SU-DHL-6 (cell line): Measurements from ENCODE around the gene CASD1.

Experiments
- H2AFZ ChIP-seq: fragments of 200-600 bp; sonication (generic); 2 replicates; pipeline ENCODE4 v1.6.1; 2014; ENCODE audit warnings: low read depth, mild to moderate bottlenecking, moderate library complexity, mixed read lengths, antibody characterized with exemption, low read length; ENCODE audit not compliant: severe bottlenecking
- H3F3A ChIP-seq: fragments of 200-600 bp; shearing (Covaris generic); 2 replicates; pipeline ENCODE4 v1.6.0; 2016; ENCODE audit warnings: antibody characterized with exemption, mild to moderate bottlenecking; ENCODE audit not compliant: insufficient read depth
- H3K27ac ChIP-seq: fragments of 200-600 bp; sonication (generic); 2 replicates; pipeline ENCODE4 v1.5.1; 2016; ENCODE audit warnings: low read depth, mild to moderate bottlenecking, low read length, moderate library complexity, mixed read lengths
- H3K27me3 ChIP-seq: fragments of 200-600 bp; sonication (generic), shearing (Covaris generic); 2 replicates; pipeline ENCODE4 v1.6.0; 2014; ENCODE audit warnings: mild to moderate bottlenecking, low read length
- H3K36me3 ChIP-seq: fragments of 200-600 bp; sonication (generic); 2 replicates; pipeline ENCODE4 v1.6.1; 2014; ENCODE audit warnings: mild to moderate bottlenecking, low read length, mixed read lengths
- H3K4me2 ChIP-seq: fragments of 300-600, 200-600 bp; shearing (Covaris generic), sonication (generic); 2 replicates; pipeline ENCODE4 v1.6.0; 2014; ENCODE audit warnings: low read length, low read depth, mild to moderate bottlenecking; ENCODE audit not compliant: poor library complexity, severe bottlenecking
- H3K4me3 ChIP-seq: fragments of 200-600 bp; sonication (generic); 2 replicates; pipeline ENCODE4 v1.5.1; 2014; ENCODE audit warnings: antibody characterized with exemption, low read length, mild to moderate bottlenecking, mixed read lengths; ENCODE audit not compliant: insufficient read depth, poor library complexity, severe bottlenecking
- H3K79me2 ChIP-seq: fragments of 200-600 bp; sonication (generic); 2 replicates; pipeline ENCODE4 v1.6.1; 2014; ENCODE audit warnings: mild to moderate bottlenecking, low read length, moderate library complexity; ENCODE audit not compliant: insufficient read depth
- H3K9ac ChIP-seq: fragments of 200-600 bp; sonication (generic); 2 replicates; pipeline ENCODE4 v1.7.0; 2014; ENCODE audit warnings: mild to moderate bottlenecking, low read length
- H3K9me2 ChIP-seq: fragments of 200-600 bp; sonication (generic); replicated peaks from 2 replicates; pipeline ENCODE4 v1.6.1; 2014; ENCODE audit warnings: low read length; ENCODE audit not compliant: insufficient read depth
- H3K9me3 ChIP-seq: fragments of 200-600 bp; sonication (generic); 2 replicates; pipeline ENCODE4 v1.6.1; 2014; ENCODE audit warnings: low read length, mixed read lengths; ENCODE audit not compliant: insufficient read depth
- H4K20me1 ChIP-seq: fragments of 200-600 bp; sonication (generic); 2 replicates; pipeline ENCODE4 v1.6.1; 2014; ENCODE audit warnings: low read depth, mild to moderate bottlenecking, antibody characterized with exemption, low read length, moderate library complexity, mixed read lengths
- EZH2phosphoT487 ChIP-seq: fragments of 200-600 bp; sonication (generic), shearing (Covaris generic); conservative IDR thresholded peaks from 2 replicates; pipeline ENCODE4 v1.6.1; 2018; ENCODE audit warnings: mild to moderate bottlenecking, antibody characterized with exemption, low read length, moderate library complexity, mixed read lengths
- TF ChIP-seq, protein P1 (sequence below): fragments of 200-600 bp; sonication (generic); IDR thresholded peaks from one replicate; pipeline ENCODE4 v1.5.1; 2017; ENCODE audit warnings: antibody characterized with exemption, mild to moderate bottlenecking, low read length, moderate library complexity; ENCODE audit not compliant: insufficient read depth, poor library complexity, severe bottlenecking

CASD1 gene

DNA sequence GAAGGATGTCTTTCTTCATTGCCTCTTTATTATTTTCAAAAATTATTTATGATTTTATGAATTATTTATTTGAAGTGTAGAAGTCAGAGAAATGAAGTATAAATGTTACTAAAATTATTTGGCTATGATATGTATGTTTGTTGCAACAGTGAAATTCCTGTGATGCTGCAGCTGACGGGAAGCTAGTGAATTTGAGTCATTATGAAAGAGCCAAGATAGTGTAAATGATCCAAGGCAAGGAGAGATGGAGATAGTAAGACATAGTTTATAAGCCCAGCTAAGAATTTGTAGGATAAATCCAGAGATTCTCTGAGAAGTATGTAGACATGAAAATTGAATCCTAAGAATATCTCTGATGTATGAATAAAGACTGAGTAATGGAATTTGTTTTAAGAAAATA is 30.8 kb downstream of the CASD1 start:
- no peaks in the 10 kb centered on the region for H3K9me3 ChIP-seq
- H3K9me2 ChIP-seq: no peaks in the 10 kb centered on the region
- H3K27ac ChIP-seq: no peak overlapping the region
- H4K20me1 ChIP-seq: no peaks in the 10 kb centered on the region; the same call in 1 of the 2 replicates
- peaks cover 9% of the 10 kb centered on the region; the same call in 1 of the 2 replicates for H3K36me3 ChIP-seq
- H3K27me3 ChIP-seq: no peaks in the 10 kb centered on the region
- H2AFZ ChIP-seq: no peak overlapping the region
- no peaks in the 10 kb centered on the region for H3K79me2 ChIP-seq
- H3F3A ChIP-seq: no peaks in the 10 kb centered on the region
- no peak overlapping the region for H3K9ac ChIP-seq
- no peak overlapping the region for H3K4me3 ChIP-seq
- TF ChIP-seq, protein P1, sequence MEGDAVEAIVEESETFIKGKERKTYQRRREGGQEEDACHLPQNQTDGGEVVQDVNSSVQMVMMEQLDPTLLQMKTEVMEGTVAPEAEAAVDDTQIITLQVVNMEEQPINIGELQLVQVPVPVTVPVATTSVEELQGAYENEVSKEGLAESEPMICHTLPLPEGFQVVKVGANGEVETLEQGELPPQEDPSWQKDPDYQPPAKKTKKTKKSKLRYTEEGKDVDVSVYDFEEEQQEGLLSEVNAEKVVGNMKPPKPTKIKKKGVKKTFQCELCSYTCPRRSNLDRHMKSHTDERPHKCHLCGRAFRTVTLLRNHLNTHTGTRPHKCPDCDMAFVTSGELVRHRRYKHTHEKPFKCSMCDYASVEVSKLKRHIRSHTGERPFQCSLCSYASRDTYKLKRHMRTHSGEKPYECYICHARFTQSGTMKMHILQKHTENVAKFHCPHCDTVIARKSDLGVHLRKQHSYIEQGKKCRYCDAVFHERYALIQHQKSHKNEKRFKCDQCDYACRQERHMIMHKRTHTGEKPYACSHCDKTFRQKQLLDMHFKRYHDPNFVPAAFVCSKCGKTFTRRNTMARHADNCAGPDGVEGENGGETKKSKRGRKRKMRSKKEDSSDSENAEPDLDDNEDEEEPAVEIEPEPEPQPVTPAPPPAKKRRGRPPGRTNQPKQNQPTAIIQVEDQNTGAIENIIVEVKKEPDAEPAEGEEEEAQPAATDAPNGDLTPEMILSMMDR: no peak
- no peak for TF ChIP-seq EZH2phosphoT487
- H3K4me2 ChIP-seq: no peak overlapping the region

DNA sequence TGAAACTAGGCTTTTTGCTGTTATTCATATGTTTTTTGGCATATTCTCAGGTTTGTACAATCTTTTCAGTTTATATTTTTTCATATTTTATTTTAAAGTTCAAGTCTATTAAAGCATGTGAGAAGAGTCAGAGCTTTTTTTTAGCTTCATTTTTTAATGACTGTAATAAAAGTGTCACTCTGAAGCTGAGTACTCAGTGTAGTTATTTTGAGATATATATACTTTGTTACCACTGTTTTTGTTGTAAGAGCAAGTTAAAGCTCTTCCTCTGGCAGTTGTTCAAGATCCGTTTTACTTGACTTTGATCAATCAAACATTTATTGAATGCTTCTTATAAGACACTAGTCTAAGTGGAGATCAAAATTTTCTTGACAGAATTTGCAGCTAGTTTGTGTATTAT is 37.5 kb downstream of the CASD1 start:
- no peaks in the 10 kb centered on the region for H4K20me1 ChIP-seq
- H3K4me3 ChIP-seq: no peak overlapping the region
- H3K79me2 ChIP-seq: no peaks in the 10 kb centered on the region
- no peak overlapping the region for H3K9ac ChIP-seq
- H3K4me2 ChIP-seq: no peak overlapping the region
- no peaks in the 10 kb centered on the region for H3K9me2 ChIP-seq
- no peak overlapping the region for H3K27ac ChIP-seq
- H3K27me3 ChIP-seq: no peaks in the 10 kb centered on the region
- H2AFZ ChIP-seq: no peak overlapping the region
- TF ChIP-seq EZH2phosphoT487: no peak
- TF ChIP-seq, protein P1: no peak
- peaks cover 4% of the 10 kb centered on the region; the same call in 1 of the 2 replicates for H3K36me3 ChIP-seq
- no peaks in the 10 kb centered on the region for H3K9me3 ChIP-seq
- no peaks in the 10 kb centered on the region for H3F3A ChIP-seq

DNA sequence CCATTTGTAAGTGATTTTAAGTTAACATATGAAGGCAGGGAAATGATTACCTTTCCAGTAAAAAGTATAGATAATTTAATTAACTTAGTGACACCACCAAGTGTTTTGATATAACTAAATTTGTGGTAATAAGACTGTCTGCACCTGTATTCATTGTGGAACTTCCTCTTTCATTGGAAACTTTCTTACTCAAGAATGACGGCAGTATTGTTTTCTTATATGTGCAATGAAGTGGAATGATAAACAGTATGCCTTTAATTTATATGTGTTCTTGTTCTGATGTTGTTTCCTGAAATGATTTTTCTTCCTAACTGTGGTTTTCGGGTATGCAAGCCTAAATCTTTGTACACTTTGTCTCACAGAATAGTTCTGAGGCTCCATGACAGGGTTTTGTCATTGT is 46.4 kb downstream of the CASD1 start:
- Histone ChIP-seq H3K9ac (no peak overlapping the region), H3K36me3 (peaks cover 5% of the 10 kb centered on the region; the same call in 1 of the 2 replicates), H3F3A (no peaks in the 10 kb centered on the region; the same call in 1 of the 2 replicates), H3K27ac (peak overlapping the region; percentile 51), H3K79me2 (no peaks in the 10 kb centered on the region), H2AFZ (no peak overlapping the region), H3K4me3 (no peak overlapping the region), H3K4me2 (peak overlapping the region; percentile 39), H3K9me3 (no peaks in the 10 kb centered on the region), H4K20me1 (no peaks in the 10 kb centered on the region), H3K27me3 (no peaks in the 10 kb centered on the region), H3K9me2 (no peaks in the 10 kb centered on the region)
- TF ChIP-seq, protein P1: no peak
- TF ChIP-seq EZH2phosphoT487: no peak
